Effector CD4-positive, alpha-beta T cell (primary cell): ENCODE measurements around the gene CARD6.
"Not testable (repeated sequence)": the region's sequence is repeated elsewhere in the genome, so short reads cannot be mapped to it uniquely, and the experiment has no call there.

Experiments
- DNase-seq: peaks from one replicate; pipeline ENCODE4 v3.0.0-alpha.2; 2020

The CARD6 gene

GRCh38 chr5:40873286-40873880 lies 32.2 kb downstream of the CARD6 start:
- no peak for DNase-seq

GRCh38 chr5:40875958-40876357 lies 34.8 kb downstream of the CARD6 start:
- DNase-seq: no peak

GRCh38 chr5:40877371-40877988 lies 36.3 kb downstream of the CARD6 start:
- DNase-seq: no peak

- DNase-seq: no peak
Observed at GRCh38 chr5:40879163-40879942, 38.2 kb downstream of the CARD6 start.

- no peak for DNase-seq
Observed at GRCh38 chr5:40882291-40882690, 41.1 kb downstream of the CARD6 start.

- DNase-seq: not testable (repeated sequence)
Observed at GRCh38 chr5:40883051-40883450, 41.9 kb downstream of the CARD6 start.

- DNase-seq: not testable (repeated sequence)
Observed at GRCh38 chr5:40895440-40896425, 54.6 kb downstream of the CARD6 start.

- DNase-seq: no peak
Observed at GRCh38 chr5:40904205-40904993, 63.2 kb downstream of the CARD6 start.

GRCh38 chr5:40904994-40905306 lies 63.8 kb downstream of the CARD6 start:
- no peak for DNase-seq

GRCh38 chr5:40906351-40906751 lies 65.2 kb downstream of the CARD6 start:
- no peak for DNase-seq

GRCh38 chr5:40909264-40909663 lies 68.1 kb downstream of the CARD6 start, which contains the start of gene C7:
Gene C7 (plus strand): TSS chr5:40909497. CDS start chr5:40909611, 114 bp downstream.
- no peak for DNase-seq

GRCh38 chr5:40909723-40910122 lies 68.6 kb downstream of the CARD6 start:
- no peak for DNase-seq
